NCI-H524 treated with DMSO at 0.1 percent for 48 hours (cell line): ENCODE results near the gene PSMD1.

Source experiments
- DNase-seq: peaks from one replicate; lab custom pipeline; 2025; lab: John Stamatoyannopoulos, UW

The PSMD1 gene

GRCh38 chr2:231210782-231211181, 154.1 kb downstream of the PSMD1 start:
- no peak for DNase-seq

- no peak for DNase-seq
These were observed 154.8 kb downstream of the PSMD1 start for GRCh38 chr2:231211486-231211885.

GRCh38 chr2:231212329-231212845, 155.7 kb downstream of the PSMD1 start:
- no peak for DNase-seq

- DNase-seq: no peak
These were observed 157.4 kb downstream of the PSMD1 start for GRCh38 chr2:231213931-231214642.

- DNase-seq: no peak
These were observed 161.7 kb downstream of the PSMD1 start for GRCh38 chr2:231218366-231218765.

GRCh38 chr2:231219289-231219688, 162.6 kb downstream of the PSMD1 start:
- DNase-seq: no peak

- no peak for DNase-seq
These were observed 165.1 kb downstream of the PSMD1 start for GRCh38 chr2:231221761-231222160.
